ENCODE data around the gene MMP14. TPM values are rescaled to one million over a fixed set of nuclear protein-coding genes. Genes with fewer than 3 reads are reported as not detected.
"Not testable (repeated sequence)": the region's sequence is repeated elsewhere in the genome, so short reads cannot be mapped to it uniquely, and the experiment has no call there.

Gene MMP14
- polyA plus RNA-seq, result not detected

DNA sequence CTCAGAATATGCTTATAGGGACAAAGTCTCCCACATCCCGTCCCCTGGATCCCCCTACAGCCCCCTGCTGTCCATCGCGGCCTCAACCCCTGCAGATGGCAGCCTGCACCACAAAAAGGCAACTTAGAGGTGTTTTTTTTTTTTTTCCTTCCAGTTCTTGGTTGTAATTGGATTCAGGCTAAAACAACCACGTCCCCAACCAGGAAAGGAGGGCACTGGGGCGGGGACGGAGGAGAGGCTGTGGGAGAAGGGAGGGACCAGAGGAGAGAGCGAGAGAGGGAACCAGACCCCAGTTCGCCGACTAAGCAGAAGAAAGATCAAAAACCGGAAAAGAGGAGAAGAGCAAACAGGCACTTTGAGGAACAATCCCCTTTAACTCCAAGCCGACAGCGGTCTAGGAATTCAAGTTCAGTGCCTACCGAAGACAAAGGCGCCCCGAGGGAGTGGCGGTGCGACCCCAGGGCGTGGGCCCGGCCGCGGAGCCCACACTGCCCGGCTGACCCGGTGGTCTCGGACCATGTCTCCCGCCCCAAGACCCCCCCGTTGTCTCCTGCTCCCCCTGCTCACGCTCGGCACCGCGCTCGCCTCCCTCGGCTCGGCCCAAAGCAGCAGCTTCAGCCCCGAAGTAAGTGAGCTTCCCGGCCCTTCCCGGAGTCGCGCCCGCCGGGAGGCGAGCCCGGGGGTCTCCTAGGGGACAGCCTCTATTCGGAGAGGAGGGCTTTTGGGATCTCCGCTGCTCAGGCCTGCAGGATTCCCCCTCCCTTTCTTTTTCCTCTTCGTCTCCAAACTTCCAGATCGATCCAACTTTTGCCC, at the start of gene MMP14:
TSS of gene MMP14 (plus strand) at position 285 of the 813 bp plus-strand sequence. CDS start at position 518, 233 bp downstream.
- Mint-ChIP-seq H3K4me3 (peak within 1 kb of the TSS; percentile 55 to 77 (median 68)), H3K27me3 (ENCODE audit: low read depth in 3 of 3) (peaks cover 13 to 27% (median 16%) of the 10 kb centered on the region in 3 donors), H3K9me3 (peaks cover 0 to 2% (median 0%) of the 10 kb centered on the region in 6 donors), H3K36me3 (peaks cover 9 to 26% (median 23%) of the 10 kb centered on the region in 3 donors), H3K27ac (peak within 1 kb of the TSS in 2 of 6 donors; percentile 48 to 61), H3K4me1 (peaks cover 6 to 7% of the 10 kb centered on the region in 2 donors)
- no peak for DNase-seq

DNA sequence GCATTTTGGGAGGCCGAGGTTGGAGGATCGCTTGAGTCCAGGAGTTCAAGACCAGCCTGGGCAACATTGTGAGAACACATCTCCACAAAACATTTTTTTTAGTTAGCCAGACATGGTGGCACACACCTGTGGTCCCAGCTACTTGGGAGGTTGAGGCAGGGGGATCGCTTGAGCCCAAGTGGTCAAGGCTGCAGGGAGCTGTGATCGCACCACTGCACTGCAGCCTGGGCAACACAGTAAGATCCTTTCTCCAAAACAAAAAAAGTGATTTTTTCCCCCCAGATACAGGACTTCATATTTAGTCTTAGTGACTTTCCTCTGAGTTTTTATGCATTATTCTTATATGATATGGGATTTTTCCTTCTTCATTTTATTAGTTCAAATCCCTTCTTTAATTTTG, 49.7 kb upstream of the MMP14 start:
- no peak overlapping the region for H3K27ac Mint-ChIP-seq
- no peaks in the 10 kb centered on the region for H3K4me1 Mint-ChIP-seq
- H3K4me3 Mint-ChIP-seq, result no peak overlapping the region
- DNase-seq, result no peak
- H3K36me3 Mint-ChIP-seq, result no peaks in the 10 kb centered on the region
- H3K27me3 Mint-ChIP-seq (ENCODE audit: low read depth in 3 of 3), result peaks cover 3 to 6% (median 3%) of the 10 kb centered on the region in 3 donors
- H3K9me3 Mint-ChIP-seq, result no peaks in the 10 kb centered on the region

DNA sequence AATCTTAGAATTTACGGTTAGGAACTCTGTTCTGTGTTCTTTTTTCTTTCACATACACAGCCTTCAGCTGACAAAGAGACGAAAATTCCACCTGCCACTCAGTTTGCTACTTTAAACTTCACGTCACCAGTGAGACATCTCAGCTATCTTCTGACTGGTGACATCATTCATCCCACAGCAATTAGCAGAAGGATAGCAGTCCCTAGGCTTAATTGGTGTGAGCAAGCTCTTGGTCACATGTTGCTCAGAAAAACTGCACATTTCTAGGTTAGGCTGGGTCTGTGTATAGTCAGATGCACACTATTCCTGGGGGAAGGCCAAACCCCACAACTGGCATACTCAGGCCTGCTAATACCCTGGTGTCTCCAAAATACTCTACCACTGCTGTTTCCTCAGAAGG, 45.1 kb upstream of the MMP14 start:
- Mint-ChIP-seq H3K4me3 (no peak overlapping the region), H3K4me1 (no peaks in the 10 kb centered on the region), H3K9me3 (no peaks in the 10 kb centered on the region), H3K27me3 (ENCODE audit: low read depth in 3 of 3) (peaks cover 3 to 7% (median 5%) of the 10 kb centered on the region in 3 donors), H3K27ac (no peak overlapping the region), H3K36me3 (no peaks in the 10 kb centered on the region)
- DNase-seq, result no peak

DNA sequence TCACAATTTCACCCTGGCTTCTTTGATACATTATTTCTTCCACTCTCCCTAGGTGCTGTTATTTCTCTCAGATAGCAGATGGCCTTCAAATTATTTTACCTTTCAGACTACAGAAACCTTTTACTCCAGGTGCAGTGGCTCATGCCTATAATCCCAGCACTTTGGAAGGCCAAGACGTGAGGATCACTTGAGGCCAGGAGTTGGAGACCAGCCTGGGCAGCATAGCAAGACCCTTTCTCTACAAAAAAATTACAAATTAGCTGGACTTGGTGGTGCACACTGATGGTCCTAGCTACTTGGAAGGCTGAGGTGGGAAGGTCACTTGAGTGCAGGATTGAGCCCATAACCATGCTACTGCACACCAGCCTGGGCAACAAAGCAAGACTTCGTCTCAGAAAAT, 44.2 kb upstream of the MMP14 start:
- DNase-seq, result no peak

DNA sequence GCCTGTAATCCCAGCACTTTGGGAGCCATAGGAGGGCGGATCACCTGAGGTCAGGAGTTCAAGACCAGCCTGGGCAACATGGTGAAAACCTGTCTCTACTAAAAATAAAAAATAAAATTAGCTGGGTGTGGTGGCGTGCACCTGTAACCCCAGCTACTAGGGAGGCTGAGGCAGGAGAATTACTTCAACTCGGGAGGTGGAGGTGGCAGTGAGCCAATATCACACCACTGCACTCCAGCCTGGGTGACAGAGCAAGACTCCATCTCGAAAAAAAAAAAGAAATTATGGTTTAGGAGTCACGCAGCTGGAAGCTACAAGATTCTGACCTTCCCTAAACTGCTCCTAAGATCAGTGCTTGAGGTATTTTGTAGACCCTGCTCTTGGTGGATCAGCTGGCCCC, 42.8 kb upstream of the MMP14 start:
- not testable (repeated sequence) for H3K9me3 Mint-ChIP-seq; H3K4me1 Mint-ChIP-seq; H3K4me3 Mint-ChIP-seq; H3K27me3 Mint-ChIP-seq (ENCODE audit: low read depth in 3 of 3); DNase-seq; H3K27ac Mint-ChIP-seq; H3K36me3 Mint-ChIP-seq

More for the DNA sequence above, 44.2 kb upstream of the MMP14 start:
- Mint-ChIP-seq H3K27me3 (ENCODE audit: low read depth in 3 of 3) (peaks cover 3 to 7% (median 5%) of the 10 kb centered on the region in 3 donors), H3K4me1 (no peaks in the 10 kb centered on the region), H3K36me3 (no peaks in the 10 kb centered on the region), H3K9me3 (no peaks in the 10 kb centered on the region), H3K4me3 (no peak overlapping the region), H3K27ac (no peak overlapping the region)

DNA sequence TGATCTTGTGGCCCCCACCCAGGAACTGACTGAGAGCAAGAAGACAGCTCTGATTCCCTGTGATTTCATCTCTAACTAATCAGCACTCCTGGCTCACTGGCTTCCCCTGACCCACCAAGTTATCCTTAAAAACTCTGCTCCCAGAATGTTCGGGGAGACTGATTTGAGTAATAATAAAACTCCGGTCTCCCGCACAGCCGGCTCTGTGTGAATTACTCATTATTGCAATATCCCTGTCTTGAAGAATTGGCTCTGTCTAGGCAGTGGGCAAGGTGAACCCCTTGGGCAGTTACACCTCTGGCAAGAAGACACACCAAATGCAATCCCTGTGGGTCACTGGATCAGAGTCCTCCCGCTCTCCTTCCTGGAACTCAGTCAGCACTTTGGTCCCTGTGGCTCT, 42.4 kb upstream of the MMP14 start:
- H3K4me1 Mint-ChIP-seq, result no peaks in the 10 kb centered on the region
- no peak overlapping the region for H3K4me3 Mint-ChIP-seq
- H3K27ac Mint-ChIP-seq, result no peak overlapping the region
- H3K9me3 Mint-ChIP-seq, result no peaks in the 10 kb centered on the region
- H3K36me3 Mint-ChIP-seq, result no peaks in the 10 kb centered on the region
- no peak for DNase-seq
- H3K27me3 Mint-ChIP-seq (ENCODE audit: low read depth in 3 of 3), result peaks cover 4 to 7% (median 5%) of the 10 kb centered on the region in 3 donors

DNA sequence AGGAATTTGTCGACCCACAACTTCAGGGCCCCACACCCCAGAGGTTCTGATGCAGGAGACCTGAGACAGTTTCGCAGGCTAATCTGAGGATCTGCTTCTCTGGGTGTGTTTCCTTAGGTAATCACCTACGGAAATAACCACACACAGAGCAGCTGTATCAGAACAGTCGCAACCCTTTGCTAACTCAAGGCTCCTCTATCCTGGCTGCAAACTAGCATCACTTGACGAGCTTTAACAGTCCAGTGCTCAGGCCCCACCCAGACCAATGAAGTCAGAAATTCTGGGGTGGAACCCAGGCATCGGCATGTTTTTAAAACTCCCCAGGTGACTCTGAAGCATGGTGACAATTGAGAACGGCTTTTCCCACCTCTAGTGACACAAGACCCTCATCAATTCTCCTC, 41.8 kb upstream of the MMP14 start:
- no peaks in the 10 kb centered on the region for H3K36me3 Mint-ChIP-seq
- H3K27ac Mint-ChIP-seq, result no peak overlapping the region
- H3K27me3 Mint-ChIP-seq (ENCODE audit: low read depth in 3 of 3), result peaks cover 4 to 7% (median 5%) of the 10 kb centered on the region in 3 donors
- no peak for DNase-seq
- H3K9me3 Mint-ChIP-seq, result no peaks in the 10 kb centered on the region
- no peaks in the 10 kb centered on the region for H3K4me1 Mint-ChIP-seq
- no peak overlapping the region for H3K4me3 Mint-ChIP-seq

DNA sequence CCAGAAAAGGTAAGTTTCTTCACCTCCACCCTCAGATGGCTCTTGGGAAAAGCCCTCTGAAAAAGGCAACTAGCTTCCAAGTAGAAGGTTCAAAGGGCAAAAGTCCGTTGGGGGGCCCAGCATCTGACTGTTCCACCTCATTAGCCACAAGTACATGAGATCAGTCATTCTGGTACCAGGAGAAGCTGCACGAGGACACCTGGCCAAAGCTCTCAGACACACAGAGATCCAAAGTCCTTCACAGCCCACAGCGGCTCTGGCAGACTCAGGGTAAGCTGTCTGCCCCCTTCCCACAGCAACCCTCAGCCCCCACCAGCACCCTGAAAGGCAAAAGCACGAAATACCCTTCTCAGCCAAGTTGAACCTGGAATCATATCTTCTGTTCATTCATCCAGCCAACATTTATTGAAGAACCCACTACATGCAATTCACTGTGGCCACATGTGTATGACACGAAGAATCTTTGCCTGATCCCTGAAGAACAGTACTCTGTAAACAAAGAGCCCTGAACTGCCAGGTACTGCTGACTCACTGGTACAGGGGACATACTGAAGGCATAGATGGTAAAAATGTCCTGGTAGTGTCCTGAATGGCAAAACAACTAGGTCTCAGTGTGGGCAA, 40.2 kb upstream of the MMP14 start:
- Mint-ChIP-seq H3K4me1 (no peaks in the 10 kb centered on the region), H3K36me3 (no peaks in the 10 kb centered on the region), H3K4me3 (no peak overlapping the region), H3K27me3 (ENCODE audit: low read depth in 3 of 3) (peaks cover 5 to 7% (median 5%) of the 10 kb centered on the region in 3 donors), H3K27ac (no peak overlapping the region), H3K9me3 (no peaks in the 10 kb centered on the region)
- DNase-seq, result no peak

DNA sequence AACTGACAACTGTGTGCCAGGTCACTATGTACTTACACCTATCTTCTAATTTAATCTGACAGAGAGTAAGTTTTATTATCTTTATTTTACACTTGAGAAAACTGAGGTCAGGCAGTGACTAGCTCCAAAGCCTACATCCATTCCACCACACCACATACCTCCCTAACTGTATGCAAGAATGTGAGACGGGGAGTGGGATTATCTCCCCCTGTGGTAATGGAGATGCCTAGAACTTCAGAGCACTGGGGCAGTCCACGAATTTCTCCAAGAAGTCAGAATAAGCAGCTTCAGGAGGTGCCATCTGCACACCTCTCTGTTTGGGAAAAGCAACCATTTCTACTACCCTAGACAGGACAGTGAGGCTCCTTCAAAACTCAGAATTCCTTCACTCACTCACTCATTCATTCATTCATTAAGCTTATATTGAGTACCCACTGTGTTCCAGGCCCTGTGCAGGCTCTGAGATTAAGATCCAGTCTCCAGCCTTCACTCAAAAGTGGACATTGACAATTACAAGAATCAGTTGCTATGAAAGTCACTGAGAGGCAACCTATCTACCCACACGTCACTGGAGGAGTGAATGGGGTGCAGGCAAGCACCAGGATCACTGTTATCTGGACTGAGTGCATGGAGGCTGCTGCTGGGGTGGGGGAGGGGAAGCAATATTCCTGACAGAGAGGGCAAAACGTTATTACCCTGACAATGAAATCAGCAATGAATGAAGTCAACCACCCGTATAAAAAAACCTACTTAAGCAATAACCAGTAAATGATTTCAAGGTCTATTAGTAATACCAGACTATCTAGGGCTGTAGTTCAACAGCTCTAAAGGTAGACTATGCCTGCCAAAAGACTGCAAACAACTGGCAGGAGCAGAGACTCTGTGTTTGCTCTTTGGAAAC, 39.1 kb upstream of the MMP14 start:
- no peaks in the 10 kb centered on the region for H3K4me1 Mint-ChIP-seq
- no peak overlapping the region for H3K4me3 Mint-ChIP-seq
- H3K27ac Mint-ChIP-seq, result no peak overlapping the region
- DNase-seq, result no peak
- H3K9me3 Mint-ChIP-seq, result no peaks in the 10 kb centered on the region
- no peaks in the 10 kb centered on the region for H3K36me3 Mint-ChIP-seq
- peaks cover 5 to 7% (median 6%) of the 10 kb centered on the region in 3 donors for H3K27me3 Mint-ChIP-seq (ENCODE audit: low read depth in 3 of 3)

DNA sequence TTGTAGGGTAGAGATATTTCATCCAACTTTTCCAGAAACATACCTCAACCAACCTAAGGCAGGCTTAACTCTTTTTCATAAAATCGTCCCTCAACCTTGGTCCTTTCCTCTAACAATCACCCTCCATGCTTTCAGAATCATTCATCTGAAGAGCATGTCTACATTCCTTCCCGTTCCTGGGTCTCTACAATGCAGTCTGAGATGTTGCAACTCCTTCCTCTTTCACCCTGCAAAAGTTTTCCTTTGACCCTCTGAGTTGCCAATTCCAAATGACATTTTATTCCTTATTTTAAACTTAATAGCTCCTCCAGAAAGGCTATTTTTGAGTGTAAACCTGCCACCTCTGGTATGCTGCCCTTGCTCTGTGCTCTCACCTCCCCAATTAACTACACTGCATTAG, 37.9 kb upstream of the MMP14 start:
- Mint-ChIP-seq H3K4me1 (no peaks in the 10 kb centered on the region), H3K9me3 (no peaks in the 10 kb centered on the region), H3K36me3 (no peaks in the 10 kb centered on the region), H3K27ac (no peak overlapping the region), H3K4me3 (no peak overlapping the region), H3K27me3 (ENCODE audit: low read depth in 3 of 3) (peaks cover 6 to 7% (median 6%) of the 10 kb centered on the region in 3 donors)
- DNase-seq, result no peak

DNA sequence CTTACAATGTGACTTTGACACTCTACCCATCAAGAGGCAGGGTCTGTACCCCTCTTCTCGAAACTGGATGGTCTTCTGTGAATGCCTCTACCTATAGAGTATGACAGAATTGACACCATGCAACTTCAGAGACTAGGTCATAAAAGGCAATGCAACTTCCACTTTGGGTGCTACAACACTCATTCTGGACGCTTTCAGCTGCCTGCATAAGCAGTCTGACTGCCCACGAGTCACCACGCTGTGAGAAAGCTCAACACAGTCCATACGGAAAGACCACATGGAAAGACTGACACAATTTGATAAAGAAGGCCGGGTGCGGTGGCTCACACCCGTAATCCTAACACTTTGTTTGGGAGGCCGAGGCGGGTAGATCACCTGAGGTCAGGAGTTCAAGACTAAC, 36.0 kb upstream of the MMP14 start:
- no peak for DNase-seq
- Mint-ChIP-seq H3K27me3 (ENCODE audit: low read depth in 3 of 3) (peaks cover 6 to 14% (median 9%) of the 10 kb centered on the region in 3 donors), H3K4me3 (no peak overlapping the region), H3K36me3 (no peaks in the 10 kb centered on the region), H3K4me1 (no peaks in the 10 kb centered on the region), H3K9me3 (no peaks in the 10 kb centered on the region), H3K27ac (no peak overlapping the region)

DNA sequence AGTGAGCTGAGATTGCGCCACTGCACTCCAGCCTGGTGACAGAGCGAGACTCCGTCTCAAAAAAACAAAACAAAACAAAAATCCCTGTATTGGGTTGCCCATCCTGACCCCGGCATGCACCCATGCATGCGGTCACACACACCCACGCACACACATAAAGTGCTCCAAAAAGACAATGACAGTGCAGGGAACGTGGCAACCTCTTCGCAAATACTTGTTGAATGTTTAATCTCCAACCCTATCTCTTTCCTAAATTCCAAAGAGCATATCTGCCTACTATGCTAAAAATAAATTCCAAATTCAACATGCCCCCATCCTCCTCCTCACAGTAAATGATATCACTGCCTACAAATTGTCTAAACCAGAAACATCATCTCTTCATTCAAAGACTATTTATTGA, 34.7 kb upstream of the MMP14 start:
- no peak overlapping the region for H3K27ac Mint-ChIP-seq
- H3K4me3 Mint-ChIP-seq, result no peak overlapping the region
- H3K27me3 Mint-ChIP-seq (ENCODE audit: low read depth in 3 of 3), result peaks cover 5 to 14% (median 12%) of the 10 kb centered on the region in 3 donors
- H3K9me3 Mint-ChIP-seq, result no peaks in the 10 kb centered on the region
- H3K36me3 Mint-ChIP-seq, result no peaks in the 10 kb centered on the region
- DNase-seq, result no peak
- no peaks in the 10 kb centered on the region for H3K4me1 Mint-ChIP-seq

DNA sequence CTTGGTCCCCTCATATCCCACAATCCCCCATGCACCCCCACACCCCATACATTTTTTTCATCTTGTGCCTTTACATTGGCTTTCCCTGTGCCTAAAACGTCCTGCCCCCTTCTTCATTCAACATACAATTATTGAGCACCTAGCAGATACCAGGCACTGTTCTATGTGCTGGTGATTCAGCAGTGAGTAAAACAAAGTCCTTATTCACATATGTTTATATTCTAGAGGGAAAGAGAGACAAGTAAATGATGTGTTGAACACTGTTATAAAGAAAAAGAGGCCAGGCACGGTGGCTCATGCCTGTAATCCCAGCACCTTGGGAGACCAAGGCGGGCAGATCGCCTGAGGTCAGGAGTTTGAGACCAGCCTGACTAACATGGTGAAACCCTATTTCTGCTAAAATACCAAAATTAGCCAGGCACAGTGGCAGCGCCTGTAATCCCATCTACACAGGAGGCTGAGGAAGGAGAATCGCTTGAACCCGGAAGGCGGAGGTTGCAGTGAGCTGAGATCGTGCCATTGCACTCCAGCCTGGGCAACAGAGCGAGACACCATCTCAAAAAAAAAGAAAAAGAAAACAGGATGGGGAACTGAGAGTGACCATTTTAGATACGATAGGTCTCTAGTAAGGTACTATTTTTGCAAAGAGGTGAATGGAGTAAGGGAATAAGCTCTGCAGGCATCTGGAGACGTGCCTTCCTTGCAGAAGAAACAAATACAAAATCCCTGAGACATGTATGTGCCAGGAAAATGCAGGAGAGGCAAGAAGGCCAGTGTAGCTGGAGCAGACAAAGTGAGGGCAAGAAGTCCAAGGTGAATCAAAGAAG, 33.3 kb upstream of the MMP14 start:
- no peak for DNase-seq
- H3K9me3 Mint-ChIP-seq, result no peaks in the 10 kb centered on the region
- no peaks in the 10 kb centered on the region for H3K36me3 Mint-ChIP-seq
- H3K27ac Mint-ChIP-seq, result no peak overlapping the region
- no peak overlapping the region for H3K4me3 Mint-ChIP-seq
- H3K27me3 Mint-ChIP-seq (ENCODE audit: low read depth in 3 of 3), result peaks cover 7 to 14% (median 14%) of the 10 kb centered on the region in 3 donors
- H3K4me1 Mint-ChIP-seq, result no peaks in the 10 kb centered on the region

Measured in immature natural killer cell (primary cell).